HepG2 (cell line): ENCODE results near the gene VGF. TPM values are rescaled to one million over a fixed set of nuclear protein-coding genes. Genes with fewer than 3 reads are reported as not detected.

Experiments
- CREB3 ChIP-seq: sonication (generic); formaldehyde crosslinking; IDR thresholded peaks from 2 replicates; pipeline ENCODE4 v1.5.0; 2020; ENCODE audit warnings: missing genetic modification reagents
- ELF1 ChIP-seq: sonication (generic); formaldehyde crosslinking; IDR thresholded peaks from 2 replicates; pipeline ENCODE4 v1.4.0; 2020; ENCODE audit warnings: missing genetic modification reagents
- ELF3 ChIP-seq: IDR thresholded peaks from 2 replicates; pipeline ENCODE4 v1.6.1; 2016; ENCODE audit warnings: missing genetic modification reagents, missing compliant biosample characterization
- FUBP1 ChIP-seq: sonication (generic); formaldehyde crosslinking; IDR thresholded peaks from 2 replicates; pipeline ENCODE4 v1.5.1; 2020; ENCODE audit warnings: missing genetic modification reagents, mild to moderate bottlenecking, borderline replicate concordance
- GATAD1 ChIP-seq: IDR thresholded peaks from 2 replicates; pipeline ENCODE4 v1.6.1; 2016; ENCODE audit warnings: missing genetic modification reagents, missing compliant biosample characterization
- HNRNPK ChIP-seq: fragments of 200-400 bp; formaldehyde crosslinking; IDR thresholded peaks from 2 replicates; pipeline ENCODE4 v1.6.1; 2018; ENCODE audit warnings: low read length, low read depth, moderate library complexity, mild to moderate bottlenecking; ENCODE audit not compliant: poor library complexity, severe bottlenecking
- JDP2 ChIP-seq: sonication (generic); formaldehyde crosslinking; IDR thresholded peaks from 2 replicates; pipeline ENCODE4 v1.8.1; 2022; ENCODE audit warnings: missing genetic modification reagents, borderline replicate concordance
- MLXIP ChIP-seq: sonication (generic); formaldehyde crosslinking; IDR thresholded peaks from 2 replicates; pipeline ENCODE4 v1.9.0; 2021; ENCODE audit warnings: missing genetic modification reagents, borderline replicate concordance
- MZF1 ChIP-seq: sonication (generic); formaldehyde crosslinking; IDR thresholded peaks from 2 replicates; pipeline ENCODE4 v1.8.1; 2023; ENCODE audit warnings: mild to moderate bottlenecking, missing genetic modification reagents, borderline replicate concordance
- NR2F6 ChIP-seq, 2 experiments: IDR thresholded peaks; 2 replicates each; pipeline ENCODE4 v1.6.1; 2016; ENCODE audit warnings: antibody characterized with exemption in 1 of 2, mild to moderate bottlenecking in 1 of 2
- PATZ1 ChIP-seq: sonication (generic); formaldehyde crosslinking; IDR thresholded peaks from 2 replicates; pipeline ENCODE4 v1.4.0; 2020; ENCODE audit warnings: missing genetic modification reagents
- REXO4 ChIP-seq: sonication (generic); formaldehyde crosslinking; IDR thresholded peaks from 2 replicates; pipeline ENCODE4 v1.8.0; 2022; ENCODE audit warnings: missing genetic modification reagents, mild to moderate bottlenecking, borderline replicate concordance
- SPEN ChIP-seq: sonication (generic); formaldehyde crosslinking; IDR thresholded peaks from 2 replicates; pipeline ENCODE4 v1.5.1; 2020; ENCODE audit warnings: low read depth, mild to moderate bottlenecking, missing genetic modification reagents
- ZBTB1 ChIP-seq: sonication (generic); formaldehyde crosslinking; IDR thresholded peaks from 2 replicates; pipeline ENCODE4 v1.4.0; 2020; ENCODE audit warnings: missing genetic modification reagents, borderline replicate concordance
- ZBTB42 ChIP-seq: sonication (generic); formaldehyde crosslinking; IDR thresholded peaks from 2 replicates; pipeline ENCODE4 v1.5.0; 2020; ENCODE audit warnings: mild to moderate bottlenecking, missing genetic modification reagents
- ZFP37 ChIP-seq: sonication (generic); formaldehyde crosslinking; IDR thresholded peaks from 2 replicates; pipeline ENCODE4 v1.4.0; 2020; ENCODE audit warnings: missing genetic modification reagents, borderline replicate concordance
- ZNF33B ChIP-seq: sonication (generic); formaldehyde crosslinking; IDR thresholded peaks from 2 replicates; pipeline ENCODE4 v1.5.1; 2020; ENCODE audit warnings: mild to moderate bottlenecking, missing genetic modification reagents
- ZNF597 ChIP-seq: sonication (generic); formaldehyde crosslinking; IDR thresholded peaks from 2 replicates; pipeline ENCODE4 v1.5.0; 2020; ENCODE audit warnings: missing genetic modification reagents
- ZNF615 ChIP-seq: sonication (generic); formaldehyde crosslinking; IDR thresholded peaks from 2 replicates; pipeline ENCODE4 v1.5.0; 2020; ENCODE audit warnings: mild to moderate bottlenecking, missing genetic modification reagents, borderline replicate concordance
- ZNF703 ChIP-seq: sonication (generic); formaldehyde crosslinking; IDR thresholded peaks from 2 replicates; pipeline ENCODE4 v1.5.1; 2020; ENCODE audit warnings: missing genetic modification reagents, mild to moderate bottlenecking, moderate library complexity, borderline replicate concordance
- ZNF773 ChIP-seq: sonication (generic); formaldehyde crosslinking; IDR thresholded peaks from 2 replicates; pipeline ENCODE4 v1.4.0; 2020; ENCODE audit warnings: missing genetic modification reagents, borderline replicate concordance
- polyA plus RNA-seq, 8 experiments: library from polyadenylated mRNA; depleted of rRNA in 3 of 8; stranded (reverse) in 7 of 8; unstranded in 1 of 8; fragments of >200 nt; fragmentation: Illumina TruSeq in 4 of 8; extraction: Trizol in 4 of 8; gene quantifications; 2 replicates each; pipeline versions ENCODE4 v1.2.1 to v1.2.3, GENCODE V29; 2011 to 2016; ENCODE audit warnings: low read depth in 4 of 8, missing spikeins in 1 of 8, mixed read lengths in 1 of 8; ENCODE audit not compliant: insufficient read depth in 1 of 8
- total RNA-seq, 5 experiments: library from RNA; depleted of rRNA; stranded (reverse); fragments of >200 nt; fragmentation: Illumina TruSeq; extraction: Trizol; gene quantifications; 2 replicates each; pipeline ENCODE4 v1.2.3, GENCODE V29; 2016; ENCODE audit warnings: low read depth in 1 of 5

Gene VGF
- total and polyA plus RNA-seq, 2 of the 13 experiments (the other 11 are each of a cell fraction or from before 2014, with no cell fraction given), result 0.12 to 0.46 TPM

GRCh38 chr7:101137651-101138212, 27.6 kb downstream of the VGF start (continued):
- TF ChIP-seq MLXIP (no peak), JDP2 (CRISPR knock-in tag) (no peak), ZBTB1 (CRISPR knock-in tag) (no peak), ZNF615 (CRISPR knock-in tag) (no peak), ELF3 (CRISPR knock-in tag) (no peak), NR2F6 (IDR thresholded peaks at IDR 0.05) (no peak), NR2F6 (CRISPR knock-in tag; IDR thresholded peaks at IDR 0.05) (no peak), ZBTB42 (no peak), ELF1 (CRISPR knock-in tag) (no peak), FUBP1 (no peak), HNRNPK (no peak), ZNF773 (CRISPR knock-in tag) (no peak), GATAD1 (CRISPR knock-in tag) (no peak), PATZ1 (CRISPR knock-in tag) (no peak), REXO4 (CRISPR knock-in tag) (no peak), CREB3 (no peak), ZNF597 (no peak), MZF1 (CRISPR knock-in tag) (no peak), ZNF703 (no peak), ZNF33B (CRISPR knock-in tag) (no peak), SPEN (CRISPR knock-in tag) (no peak), ZFP37 (CRISPR knock-in tag) (no peak)
